GM12892 (cell line): Measurements from ENCODE around the gene ADARB2.

Experiments used
- POLR2A ChIP-seq: IDR thresholded peaks from 2 replicates; pipeline ENCODE4 v1.6.1; 2011; ENCODE audit warnings: low read depth, low read length, control low read depth
- POLR2AphosphoS5 ChIP-seq: IDR thresholded peaks from 2 replicates; pipeline ENCODE4 v1.6.1; 2011; ENCODE audit warnings: low read depth, low read length, control low read depth
- TAF1 ChIP-seq: IDR thresholded peaks from 2 replicates; pipeline ENCODE4 v1.6.1; 2011; ENCODE audit warnings: low read depth, mild to moderate bottlenecking, control low read depth, low read length, borderline replicate concordance

DNA sequence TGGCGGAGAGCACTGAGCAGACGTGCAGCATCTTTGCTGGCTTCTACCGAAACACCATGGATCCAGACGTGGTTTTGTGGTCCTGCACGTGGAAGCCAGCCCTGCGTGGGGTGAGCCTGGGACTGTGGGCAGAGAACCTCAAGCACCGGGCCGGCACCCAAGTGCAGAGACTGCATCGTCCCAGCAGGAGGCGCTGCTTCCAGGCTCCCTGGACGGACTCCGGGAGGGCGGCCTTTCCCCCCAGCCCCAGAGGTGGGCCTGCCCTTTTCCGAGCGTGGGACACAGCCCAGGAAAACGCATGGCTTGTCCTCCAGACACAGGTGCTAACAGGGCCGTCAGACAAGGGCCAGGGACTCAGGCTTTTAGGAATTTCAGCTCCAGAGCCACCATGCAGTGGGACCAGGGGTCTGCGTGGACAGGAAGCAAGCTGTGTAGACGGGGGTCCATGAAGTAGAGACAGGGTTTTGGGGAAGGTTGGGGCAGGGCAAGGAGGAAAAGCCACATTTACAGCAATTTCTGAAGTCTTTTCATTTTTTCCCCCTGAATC is 377.2 kb downstream of the ADARB2 start:
- TF ChIP-seq POLR2AphosphoS5 (no peak), TAF1 (no peak), POLR2A (no peak)
